ENCODE results near the gene GALE. TPM values are rescaled to one million over a fixed set of nuclear protein-coding genes. Genes with fewer than 3 reads are reported as not detected.
"Not testable (repeated sequence)": the region's sequence is repeated elsewhere in the genome, so short reads cannot be mapped to it uniquely, and the experiment has no call there.

The GALE gene
- total RNA-seq, 1 donor from 2014 or later = 25.3 TPM

GRCh38 chr1:23810818-23811540, 10.4 kb upstream of the GALE start:
- intact Hi-C loops (cut with micrococcal nuclease) = loop anchor here (1.0 kb wide), 1 partner anchor 106 kb away; no protein-coding TSS in a partner anchor

DNA sequence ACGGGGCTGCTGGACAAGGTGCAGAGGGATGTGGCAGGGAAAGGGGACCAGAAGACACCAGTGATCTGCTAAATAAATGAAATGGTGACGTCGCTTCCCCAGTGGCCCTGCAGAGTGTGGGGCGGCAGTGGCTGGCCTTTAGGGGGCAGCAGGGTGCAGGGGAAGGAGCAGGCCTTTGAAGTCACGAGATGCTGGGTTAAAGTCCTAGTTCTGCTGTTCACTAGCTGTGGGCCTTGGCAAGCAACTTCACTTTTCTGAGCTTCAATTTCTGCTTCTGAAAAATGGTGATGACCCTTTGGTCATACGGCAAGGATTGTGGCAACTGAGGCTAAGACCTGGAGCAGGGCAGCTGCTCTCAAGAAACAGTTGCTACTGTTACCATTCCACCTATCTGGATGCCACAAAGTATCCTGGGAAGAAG, 9.2 kb upstream of the GALE start:
- intact Hi-C loops (cut with micrococcal nuclease) = loop anchor here (1.0 kb wide), 2 partner anchors 59 to 108 kb away; partner anchors contain the start of gene FUCA1

- intact Hi-C loops (cut with micrococcal nuclease) = no loop called here
Observed at GRCh38 chr1:23807453-23807852, 6.9 kb upstream of the GALE start.

DNA sequence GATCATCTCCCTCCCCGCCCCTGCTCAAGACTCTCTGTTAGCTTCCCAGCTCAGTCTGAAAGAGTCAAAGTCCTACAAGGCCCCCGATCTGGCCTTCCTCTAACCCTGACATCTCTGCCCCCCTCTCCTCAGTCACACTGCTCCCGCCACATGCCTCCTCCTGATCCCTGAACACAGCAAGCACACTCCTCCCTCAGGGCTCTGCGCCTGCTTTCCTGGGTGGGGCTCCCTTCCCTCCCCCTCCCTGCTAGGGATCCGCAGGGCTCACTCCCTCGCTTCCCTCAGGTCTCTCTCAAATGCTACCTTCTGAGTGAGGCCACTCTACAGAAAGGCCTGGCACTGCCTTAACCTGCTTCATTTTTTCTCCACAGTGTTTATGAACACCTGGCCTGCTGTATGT, 5.7 kb upstream of the GALE start:
- intact Hi-C loops (cut with micrococcal nuclease) = no loop called here

DNA sequence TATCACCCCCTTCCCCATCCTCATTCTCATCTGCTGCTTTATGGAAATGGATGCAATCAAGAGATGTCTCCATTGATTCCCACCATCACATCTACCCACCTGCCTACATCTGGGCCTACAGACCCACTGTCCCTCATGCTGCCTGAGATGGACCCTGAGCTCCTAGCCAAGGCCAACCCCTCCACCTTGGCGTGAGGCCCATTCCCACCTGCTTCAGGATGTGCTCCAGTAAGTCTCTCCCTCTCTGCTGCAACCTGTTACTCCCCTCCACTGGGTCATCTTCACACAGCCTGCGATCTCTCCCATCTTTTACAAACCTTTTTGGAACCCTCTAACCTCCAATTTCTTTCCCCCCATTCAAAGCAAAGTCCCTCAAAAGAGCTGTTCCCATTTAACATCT, 4.5 kb upstream of the GALE start:
- intact Hi-C loops (cut with micrococcal nuclease) = no loop called here

DNA sequence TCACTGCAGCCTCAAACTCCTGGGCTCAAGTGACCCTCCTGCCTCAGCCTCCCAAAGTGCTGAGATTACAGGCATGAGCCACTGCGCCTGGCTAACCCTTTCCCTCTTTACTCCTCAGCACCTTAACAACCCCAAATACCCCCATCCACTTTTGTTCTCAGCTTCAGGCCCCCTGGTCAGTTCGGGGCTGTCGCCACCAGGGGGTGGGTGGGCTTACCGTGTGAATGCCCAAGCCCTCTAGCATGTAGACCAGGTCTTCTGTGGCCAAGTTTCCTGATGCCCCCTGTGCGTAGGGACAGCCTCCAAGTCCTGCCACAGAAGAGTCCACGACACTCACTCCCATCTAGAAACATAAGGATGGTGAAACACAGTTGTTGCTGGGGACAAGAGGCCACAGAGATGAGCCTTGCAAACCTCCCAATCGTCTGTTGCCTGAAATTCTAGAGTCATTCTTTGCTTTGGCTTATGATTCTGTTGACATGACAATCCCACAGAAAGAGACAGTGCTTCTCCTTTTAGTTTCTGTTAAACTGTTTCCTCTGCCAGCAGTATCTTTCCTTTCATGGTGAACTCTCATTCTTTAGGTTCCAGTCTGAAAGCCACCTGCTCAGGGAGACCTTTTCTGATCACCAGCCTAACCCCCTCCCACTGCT, 3.8 kb upstream of the GALE start:
- intact Hi-C loops (cut with micrococcal nuclease) = loop anchor here (5.0 kb wide), 1 partner anchor 178 kb away; the partner anchor contains the start of gene SRSF10

DNA sequence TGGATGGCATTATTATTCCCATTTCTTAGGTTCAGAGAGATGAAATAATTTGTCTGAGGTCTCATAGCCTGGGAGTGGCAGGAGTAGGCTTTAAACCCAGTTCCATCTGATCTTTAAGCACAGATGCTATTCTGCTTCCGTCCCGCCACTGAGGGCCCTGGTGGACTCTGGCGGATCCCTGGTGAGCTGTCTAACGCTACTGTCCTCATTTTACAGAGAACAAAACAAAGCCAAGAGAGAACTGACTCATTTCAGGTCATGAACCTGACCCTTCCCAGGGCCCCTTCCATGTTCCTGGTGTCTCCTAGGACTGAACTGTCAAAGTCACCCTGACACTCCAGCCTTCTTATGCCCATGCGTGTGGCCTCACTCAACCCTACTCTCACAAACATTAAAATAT, 3.1 kb upstream of the GALE start:
- intact Hi-C loops (cut with micrococcal nuclease) = loop anchor here (5.0 kb wide), 1 partner anchor 179 kb away; the partner anchor contains the start of gene SRSF10

GRCh38 chr1:23802809-23803342, 2.3 kb upstream of the GALE start:
- intact Hi-C loops (cut with micrococcal nuclease) = loop anchor here (5.0 kb wide), 1 partner anchor 179 kb away; the partner anchor contains the start of gene SRSF10

GRCh38 chr1:23801876-23802275, 1.3 kb upstream of the GALE start:
- intact Hi-C loops (cut with micrococcal nuclease) = loop anchor here (2.0 to 5.0 kb wide), 2 partner anchors 157 to 180 kb away; partner anchors contain the start of genes PNRC2 and SRSF10

GRCh38 chr1:23801338-23801748, 789 bp upstream of the GALE start:
- intact Hi-C loops (cut with micrococcal nuclease) = loop anchor here (2.0 to 5.0 kb wide), 2 partner anchors 157 to 181 kb away; partner anchors contain the start of genes PNRC2 and SRSF10

- intact Hi-C loops (cut with micrococcal nuclease) = loop anchor here (1.0 to 5.0 kb wide), 4 partner anchors 8 to 183 kb away; partner anchors contain the start of genes HMGCL, LYPLA2, PNRC2 and SRSF10
Observed at GRCh38 chr1:23799570-23800399, 769 bp downstream of the GALE start.

DNA sequence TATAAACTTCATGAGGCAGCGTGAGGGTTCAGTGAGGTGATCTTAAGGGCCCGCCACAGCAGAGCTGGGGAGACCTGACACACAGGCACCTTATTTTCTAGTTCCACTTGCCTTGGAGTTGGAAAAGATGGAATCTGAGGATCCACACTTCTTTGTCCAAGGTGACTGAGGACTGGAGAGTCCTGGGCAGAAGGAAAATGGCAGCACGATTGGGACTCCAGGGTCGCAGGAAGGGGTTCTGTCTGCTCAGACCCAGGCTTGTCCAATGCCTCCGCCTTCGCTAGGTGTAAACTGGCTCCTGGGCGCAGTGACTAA, 1.3 kb downstream of the GALE start:
- intact Hi-C loops (cut with micrococcal nuclease) = no loop called here

GRCh38 chr1:23798662-23799142, 1.9 kb downstream of the GALE start:
- intact Hi-C loops (cut with micrococcal nuclease) = no loop called here

DNA sequence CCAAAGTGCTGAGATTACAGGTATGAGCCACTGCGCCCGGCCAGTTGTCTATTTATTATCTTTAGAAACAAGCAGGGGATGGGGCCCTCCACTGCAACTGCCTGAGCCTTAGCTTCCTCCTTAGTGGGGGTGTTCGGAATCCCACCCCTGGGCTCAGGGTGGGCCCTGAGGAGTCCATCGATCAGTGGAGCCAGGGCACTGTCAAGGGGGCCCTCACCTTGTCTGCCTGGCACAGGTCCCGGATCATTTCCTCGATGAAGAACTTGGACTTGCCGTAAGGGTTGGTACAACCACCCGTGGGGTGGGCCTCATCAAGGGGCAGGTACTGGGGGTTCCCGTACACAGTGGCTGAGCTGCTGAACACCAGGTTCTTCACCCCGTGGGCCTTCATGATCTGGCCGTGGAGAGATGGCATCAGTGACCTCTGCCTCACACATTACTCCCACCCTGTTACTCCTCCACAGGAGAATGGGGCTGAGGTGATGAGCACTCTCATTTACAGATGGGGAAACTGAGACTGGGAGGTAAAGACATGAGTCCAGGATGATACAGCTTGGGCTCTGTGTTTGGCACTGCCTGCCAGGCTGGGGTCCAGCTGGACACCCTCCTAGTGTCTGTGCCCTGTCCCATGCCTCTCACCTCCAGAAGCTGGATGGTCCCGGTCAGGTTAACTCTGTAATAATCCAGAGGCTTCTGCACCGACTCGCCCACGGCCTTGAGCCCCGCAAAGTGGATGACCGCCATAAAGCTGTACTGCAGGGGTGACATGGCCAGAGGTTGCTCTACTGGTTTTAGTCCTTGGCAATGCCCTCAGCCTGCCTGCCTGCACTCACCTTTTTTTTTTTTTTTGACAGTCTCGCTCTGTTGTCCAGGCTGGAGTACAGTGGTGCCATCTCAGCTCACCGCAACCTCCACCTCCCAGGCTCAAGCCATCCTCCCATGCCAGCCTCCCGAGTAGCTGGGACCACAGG, 2.8 kb downstream of the GALE start:
- intact Hi-C loops (cut with micrococcal nuclease) = no loop called here

- intact Hi-C loops (cut with micrococcal nuclease) = no loop called here
Observed at GRCh38 chr1:23796466-23797271, 3.9 kb downstream of the GALE start.

DNA sequence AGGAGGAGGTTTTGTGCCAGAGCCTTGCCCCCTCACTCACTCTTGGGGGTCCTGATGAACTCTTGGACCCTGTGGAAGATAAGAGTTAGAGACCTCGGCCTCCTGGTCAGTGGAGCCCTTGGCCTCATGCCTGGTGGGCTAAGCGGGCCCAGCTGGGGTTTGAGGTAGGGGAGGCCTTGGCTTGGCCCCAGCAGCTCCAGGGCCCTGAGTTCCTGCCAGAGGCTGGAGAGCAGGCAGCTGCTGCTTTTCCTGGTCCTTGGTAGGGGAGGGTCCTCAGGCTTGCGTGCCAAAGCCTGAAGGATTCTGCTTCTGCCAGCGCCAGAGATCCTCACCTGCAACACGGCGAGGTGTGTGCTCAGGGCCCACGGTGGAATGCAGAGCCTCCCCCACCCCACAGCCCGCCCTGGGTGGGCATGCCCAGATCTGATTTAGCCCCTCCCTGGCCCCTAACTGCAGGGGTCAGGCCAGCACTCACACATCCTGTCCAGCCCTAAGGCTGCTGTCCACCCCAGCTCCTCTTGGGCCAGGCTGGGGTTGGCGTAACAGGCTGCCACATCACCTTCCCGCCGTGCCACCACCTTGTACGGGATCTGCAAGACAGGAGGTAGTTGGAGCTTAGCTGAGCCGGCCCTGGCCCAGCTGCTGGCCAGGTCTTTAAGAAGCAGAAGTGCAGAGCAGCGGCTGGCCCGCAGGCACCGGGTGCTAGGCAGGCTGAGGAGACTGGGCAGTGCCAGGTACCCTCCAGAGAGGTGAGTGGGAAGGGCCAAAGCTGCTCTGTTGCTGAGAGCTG, 4.7 kb downstream of the GALE start:
- intact Hi-C loops (cut with micrococcal nuclease) = no loop called here

GRCh38 chr1:23794732-23795182, 5.8 kb downstream of the GALE start:
- intact Hi-C loops (cut with micrococcal nuclease) = not testable (repeated sequence)

Measured in T-helper 2 cell treated with Interferon-gamma antibody and Interleukin-4, amounts not matched to agents 100 ng/mL and 5 ng/mL, for 36 hours (primary cell).